ENCODE results near the gene EIF5. TPM values are rescaled to one million over a fixed set of nuclear protein-coding genes. Genes with fewer than 3 reads are reported as not detected.

Gene EIF5
- polyA plus RNA-seq, 3 donors = 162 to 191 (median 163) TPM

DNA sequence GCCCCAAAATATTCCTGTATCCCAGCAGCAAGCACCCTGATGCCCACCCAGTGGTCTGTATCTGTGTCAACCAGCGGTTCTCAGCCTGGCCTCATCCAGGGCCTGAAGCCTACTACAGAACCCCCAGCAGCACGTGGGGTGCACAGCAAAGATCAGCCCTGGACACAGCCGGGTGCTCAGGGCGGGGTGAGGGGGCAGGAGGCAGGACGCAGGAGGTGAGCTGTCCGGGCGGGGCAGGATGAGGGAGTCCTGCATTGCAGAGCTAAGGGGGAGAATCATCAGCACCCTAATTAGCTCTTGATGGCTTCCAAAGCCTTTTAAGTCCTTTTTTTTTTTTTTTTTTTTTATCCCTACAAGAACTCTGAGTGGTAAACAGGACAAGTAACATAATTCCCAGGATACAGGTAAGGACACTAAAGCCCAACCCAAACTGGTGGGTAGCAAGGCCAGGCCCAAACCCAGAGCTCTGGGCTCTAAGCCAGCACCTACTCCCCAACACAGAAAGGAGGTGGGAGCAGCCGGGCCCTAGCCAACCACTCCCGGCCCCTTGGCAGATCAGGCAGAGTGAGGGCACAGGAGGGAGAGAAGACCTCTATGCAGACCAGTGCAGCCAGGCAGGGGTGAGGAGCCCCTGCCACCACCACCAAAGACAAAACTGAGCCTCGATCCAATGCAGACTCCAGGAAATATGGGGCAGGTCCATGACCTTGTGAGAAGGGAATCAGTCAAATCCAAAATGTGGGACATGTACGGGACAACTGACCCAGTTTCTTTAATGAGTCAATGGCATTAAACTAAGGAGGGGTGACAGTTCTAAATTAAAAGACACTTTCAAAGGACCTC lies 32.3 kb upstream of the EIF5 start:
- H2AFZ ChIP-seq (ENCODE audit: insufficient read depth, low read depth, low read length, poor library complexity, severe bottlenecking) = no peak overlapping the region
- no peak overlapping the region for H3K4me2 ChIP-seq (replicated peaks; ENCODE audit: extremely low read depth, low read length, poor library complexity, severe bottlenecking)
- H3K27ac Mint-ChIP-seq = peak overlapping the region in 1 of 7 donors; percentile 11
- H3K27me3 Mint-ChIP-seq (ENCODE audit: low read depth in 3 of 3) = peaks cover 0 to 7% (median 2%) of the 10 kb centered on the region in 3 donors
- TF ChIP-seq, protein P1, sequence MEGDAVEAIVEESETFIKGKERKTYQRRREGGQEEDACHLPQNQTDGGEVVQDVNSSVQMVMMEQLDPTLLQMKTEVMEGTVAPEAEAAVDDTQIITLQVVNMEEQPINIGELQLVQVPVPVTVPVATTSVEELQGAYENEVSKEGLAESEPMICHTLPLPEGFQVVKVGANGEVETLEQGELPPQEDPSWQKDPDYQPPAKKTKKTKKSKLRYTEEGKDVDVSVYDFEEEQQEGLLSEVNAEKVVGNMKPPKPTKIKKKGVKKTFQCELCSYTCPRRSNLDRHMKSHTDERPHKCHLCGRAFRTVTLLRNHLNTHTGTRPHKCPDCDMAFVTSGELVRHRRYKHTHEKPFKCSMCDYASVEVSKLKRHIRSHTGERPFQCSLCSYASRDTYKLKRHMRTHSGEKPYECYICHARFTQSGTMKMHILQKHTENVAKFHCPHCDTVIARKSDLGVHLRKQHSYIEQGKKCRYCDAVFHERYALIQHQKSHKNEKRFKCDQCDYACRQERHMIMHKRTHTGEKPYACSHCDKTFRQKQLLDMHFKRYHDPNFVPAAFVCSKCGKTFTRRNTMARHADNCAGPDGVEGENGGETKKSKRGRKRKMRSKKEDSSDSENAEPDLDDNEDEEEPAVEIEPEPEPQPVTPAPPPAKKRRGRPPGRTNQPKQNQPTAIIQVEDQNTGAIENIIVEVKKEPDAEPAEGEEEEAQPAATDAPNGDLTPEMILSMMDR (IDR thresholded peaks at IDR 0.05) = no peak
- no peaks in the 10 kb centered on the region for H3K36me3 ChIP-seq (replicated peaks in 1 of 2; ENCODE audit: control insufficient read depth in 1 of 2, insufficient read depth in 2 of 2, low read length in 2 of 2)
- H3K27ac ChIP-seq (ENCODE audit: low read depth in 1 of 2, low read length in 2 of 2) = no peak overlapping the region
- intact Hi-C loops (cut with micrococcal nuclease) = no loop called here
- no peaks in the 10 kb centered on the region for H3K27me3 ChIP-seq (ENCODE audit: control insufficient read depth in 2 of 2, insufficient read depth in 2 of 2, low read length in 2 of 2)
- no peak for DNase-seq
- H3K4me3 Mint-ChIP-seq = no peak overlapping the region
- 96% methylated on average over 4 of the region's 11 CpGs for WGBS (ENCODE audit: insufficient coverage)
- H3K9ac ChIP-seq (ENCODE audit: insufficient read depth, low read length, poor library complexity, severe bottlenecking) = no peak overlapping the region
- peaks cover 0 to 11% (median 7%) of the 10 kb centered on the region in 7 donors for H3K9me3 Mint-ChIP-seq
- H3K9me3 ChIP-seq (replicated peaks in 1 of 2; ENCODE audit: control insufficient read depth in 1 of 2, insufficient read depth in 1 of 2, low read length in 2 of 2) = peaks cover 0 to 8% of the 10 kb centered on the region in 2 donors
- H3K79me2 ChIP-seq (ENCODE audit: insufficient read depth, low read length) = no peaks in the 10 kb centered on the region
- H4K20me1 ChIP-seq (ENCODE audit: insufficient read depth, low read length) = no peaks in the 10 kb centered on the region
- H3K4me3 ChIP-seq (replicated peaks in 1 of 3; ENCODE audit: low read depth in 2 of 3, low read length in 3 of 3) = no peak overlapping the region
- no peaks in the 10 kb centered on the region for H3K36me3 Mint-ChIP-seq
- peaks cover 16% of the 10 kb centered on the region for H3K4me1 Mint-ChIP-seq
- peaks cover 9 to 21% of the 10 kb centered on the region in 2 donors for H3K4me1 ChIP-seq (ENCODE audit: control insufficient read depth in 1 of 2, insufficient read depth in 2 of 2, low read length in 2 of 2)

DNA sequence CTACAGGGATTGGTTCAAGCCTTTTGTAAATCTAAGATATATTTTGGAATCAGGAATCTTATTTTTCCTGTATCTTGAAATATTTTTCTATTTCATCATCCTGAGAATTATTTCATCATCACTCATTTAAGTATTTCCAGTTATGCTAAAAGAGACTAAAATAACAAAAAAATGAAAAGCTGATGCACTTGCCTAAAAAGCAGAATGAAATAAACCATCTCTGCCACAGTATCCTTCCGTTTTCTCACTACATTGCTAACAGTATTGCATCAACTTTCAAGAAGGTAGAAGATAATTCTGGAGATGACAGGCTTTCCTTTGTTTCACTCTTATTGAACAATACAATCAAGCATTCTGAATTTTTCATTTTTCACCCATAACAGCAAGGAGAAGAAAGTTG lies 31.1 kb upstream of the EIF5 start:
- Mint-ChIP-seq H3K36me3 (no peaks in the 10 kb centered on the region), H3K4me1 (peaks cover 16% of the 10 kb centered on the region), H3K27me3 (ENCODE audit: low read depth in 3 of 3) (peaks cover 0 to 7% (median 0%) of the 10 kb centered on the region in 3 donors), H3K4me3 (no peak overlapping the region), H3K9me3 (peaks cover 0 to 16% (median 11%) of the 10 kb centered on the region in 7 donors), H3K27ac (peak overlapping the region in 4 of 7 donors; percentile 0 to 90 (median 28))
- H3K36me3 ChIP-seq (replicated peaks in 1 of 2; ENCODE audit: control insufficient read depth in 1 of 2, insufficient read depth in 2 of 2, low read length in 2 of 2) = no peaks in the 10 kb centered on the region
- WGBS (ENCODE audit: insufficient coverage) = no CpG with 5 or more reads among the region's 1 CpG
- no peak overlapping the region for H3K4me2 ChIP-seq (replicated peaks; ENCODE audit: extremely low read depth, low read length, poor library complexity, severe bottlenecking)
- H3K27ac ChIP-seq (ENCODE audit: low read depth in 1 of 2, low read length in 2 of 2) = no peak overlapping the region
- no peak overlapping the region for H3K9ac ChIP-seq (ENCODE audit: insufficient read depth, low read length, poor library complexity, severe bottlenecking)
- no peaks in the 10 kb centered on the region for H3K79me2 ChIP-seq (ENCODE audit: insufficient read depth, low read length)
- TF ChIP-seq, protein P1 (IDR thresholded peaks at IDR 0.05) = no peak
- intact Hi-C loops (cut with micrococcal nuclease) = no loop called here
- peak in 1 of 3 donors; percentile 17 for DNase-seq
- no peaks in the 10 kb centered on the region for H3K27me3 ChIP-seq (ENCODE audit: control insufficient read depth in 2 of 2, insufficient read depth in 2 of 2, low read length in 2 of 2)
- peaks cover 0 to 11% of the 10 kb centered on the region in 2 donors for H3K9me3 ChIP-seq (replicated peaks in 1 of 2; ENCODE audit: control insufficient read depth in 1 of 2, insufficient read depth in 1 of 2, low read length in 2 of 2)
- H4K20me1 ChIP-seq (ENCODE audit: insufficient read depth, low read length) = no peaks in the 10 kb centered on the region
- H2AFZ ChIP-seq (ENCODE audit: insufficient read depth, low read depth, low read length, poor library complexity, severe bottlenecking) = no peak overlapping the region
- peaks cover 9 to 21% of the 10 kb centered on the region in 2 donors for H3K4me1 ChIP-seq (ENCODE audit: control insufficient read depth in 1 of 2, insufficient read depth in 2 of 2, low read length in 2 of 2)
- no peak overlapping the region for H3K4me3 ChIP-seq (replicated peaks in 1 of 3; ENCODE audit: low read depth in 2 of 3, low read length in 3 of 3)

All from CD14-positive monocyte (primary cell).